ENCODE results near the gene ABCD1.

GRCh38 chrX:153744210-153745066 is 19.8 kb downstream of the ABCD1 start:
- no peak for TF ChIP-seq EZH2phosphoT487 (IDR thresholded peaks at IDR 0.05; ENCODE audit: borderline replicate concordance)
- no peak for TF ChIP-seq CTCF (conservative IDR thresholded peaks at IDR 0.05; ENCODE audit: low read length)
